ENCODE data around the gene KIAA1586.

DNA sequence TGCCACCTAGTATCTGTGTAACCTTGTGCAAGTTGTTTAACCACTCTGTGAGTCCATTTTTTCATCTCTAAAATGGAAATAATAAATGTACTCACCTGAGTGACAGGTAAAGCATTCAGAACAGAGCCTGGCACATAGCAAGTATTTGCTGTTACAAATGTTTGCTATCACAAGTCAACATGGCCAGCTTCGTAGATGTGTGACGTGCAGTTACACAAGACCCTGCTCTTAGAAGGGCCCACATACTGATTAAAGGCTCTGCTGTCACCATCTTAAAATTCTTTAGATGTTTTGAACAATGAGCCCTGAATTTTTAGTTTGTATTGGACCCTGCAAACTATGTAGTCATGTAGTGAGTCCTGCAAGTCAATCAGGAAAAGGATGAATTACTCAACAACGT lies 40.4 kb upstream of the KIAA1586 start:
- no peak for TF ChIP-seq POLR2A (IDR thresholded peaks at IDR 0.05; ENCODE audit: low read depth, low read length)
- no peak for TF ChIP-seq TAF1 (IDR thresholded peaks at IDR 0.05; ENCODE audit: borderline replicate concordance, low read depth, low read length)
- no peak for TF ChIP-seq POLR2AphosphoS5 (IDR thresholded peaks at IDR 0.05; ENCODE audit: low read depth, low read length)
